ENCODE measurements around the gene MYO5B.

The MYO5B gene

DNA sequence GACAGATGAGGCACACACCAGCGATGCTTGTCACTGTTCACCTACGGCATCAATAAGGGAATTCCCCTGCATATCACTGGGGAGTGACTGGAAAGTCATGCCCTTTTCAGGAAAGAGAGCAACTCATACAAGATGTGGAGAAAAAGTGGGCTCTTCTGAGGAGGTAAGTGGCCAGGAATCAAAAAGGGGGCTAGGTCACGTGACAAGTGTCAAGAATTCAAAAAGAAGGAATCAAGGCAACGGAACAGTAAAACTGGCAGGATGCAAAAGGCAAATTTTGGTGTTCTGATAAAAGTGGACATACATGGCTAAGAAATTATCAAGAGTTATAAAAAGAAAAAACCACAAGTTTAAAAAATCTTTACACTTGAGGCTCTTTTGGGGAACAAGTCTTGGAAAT is 190.9 kb downstream of the MYO5B start:
- no peak for DNase-seq

GRCh38 chr18:50002781-50003180 is 192.2 kb downstream of the MYO5B start:
- no peak for DNase-seq

DNA sequence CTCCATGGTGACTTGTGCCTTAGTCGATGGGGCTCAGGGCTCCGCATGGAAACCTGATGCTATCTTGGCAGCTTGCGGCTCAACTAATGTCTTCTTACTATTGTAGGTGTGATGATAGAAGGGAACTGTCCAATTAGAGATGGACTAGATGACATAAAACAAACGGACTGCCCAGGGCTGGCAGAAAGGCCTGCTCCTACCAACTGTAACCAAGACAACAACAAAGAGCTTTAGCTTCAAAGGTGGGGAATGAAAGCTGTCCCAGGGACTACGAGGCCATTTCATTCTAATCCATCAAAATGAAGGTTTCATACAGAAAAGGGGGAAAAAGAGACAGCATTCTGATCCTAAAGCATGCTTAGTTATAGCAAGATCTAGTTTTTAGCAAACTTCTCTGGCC is 194.7 kb downstream of the MYO5B start:
- DNase-seq: no peak

GRCh38 chr18:49999128-49999527 is 195.8 kb downstream of the MYO5B start:
- DNase-seq: no peak

GRCh38 chr18:49997558-49997957 is 197.4 kb downstream of the MYO5B start:
- no peak for DNase-seq

DNA sequence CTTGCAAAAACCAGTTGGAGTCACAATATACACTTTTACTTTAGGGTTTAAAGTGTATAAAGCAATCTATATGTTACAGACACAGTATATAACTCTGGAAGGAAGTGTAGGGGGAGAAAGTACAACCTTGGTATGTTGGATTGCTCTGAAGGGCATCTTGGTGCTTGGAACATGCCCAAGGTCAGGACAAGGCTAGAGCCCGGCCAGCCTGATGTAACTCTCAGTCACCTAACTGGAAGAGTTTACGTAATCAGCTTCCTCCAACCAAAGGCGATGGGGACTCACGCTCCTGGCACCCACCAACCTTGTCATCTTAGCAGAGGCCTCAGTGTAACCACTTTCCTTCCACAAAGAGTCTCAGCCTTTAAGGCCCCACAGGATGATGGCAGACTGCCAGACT is 200.5 kb downstream of the MYO5B start:
- no peak for DNase-seq

DNA sequence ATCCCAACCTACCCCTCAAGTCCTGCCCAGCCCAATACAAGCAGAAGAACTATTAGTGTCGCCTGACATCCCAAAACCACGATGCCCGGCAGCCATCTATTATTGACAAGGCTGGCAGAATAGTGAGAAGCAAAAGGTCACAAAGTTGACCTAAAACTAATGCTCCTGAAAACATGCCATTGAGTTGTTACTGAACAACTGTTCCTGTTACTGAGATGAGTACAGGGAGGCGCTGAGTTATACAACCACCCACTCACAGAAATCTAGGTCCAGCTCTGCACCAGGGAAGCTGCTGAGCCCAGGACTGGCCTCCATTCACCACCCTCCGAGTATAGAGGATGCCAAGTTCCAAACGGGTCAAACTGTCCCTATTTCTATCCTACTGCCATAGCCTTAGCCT is 201.6 kb downstream of the MYO5B start:
- no peak for DNase-seq

- no peak for DNase-seq
These were observed 206.2 kb downstream of the MYO5B start for GRCh38 chr18:49988733-49989132.

DNA sequence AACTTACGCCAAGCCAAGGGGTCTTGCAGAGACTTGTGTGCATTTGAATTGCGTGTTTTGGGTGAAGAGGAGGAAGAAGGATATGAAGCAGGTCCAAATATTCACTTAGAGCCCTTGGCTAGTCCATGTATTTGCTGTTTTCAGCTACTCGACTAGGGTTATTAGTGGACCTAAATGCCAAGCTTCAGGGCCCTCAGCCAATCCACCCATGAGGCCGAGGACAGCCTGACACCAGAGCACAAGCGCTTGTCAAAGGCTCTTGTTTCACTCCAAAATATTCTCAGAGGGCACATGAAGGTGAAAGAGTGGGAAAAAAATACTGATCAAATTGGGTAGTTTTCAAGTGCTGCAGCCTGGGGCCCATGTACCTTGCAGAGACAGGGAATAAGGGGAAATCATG is 206.8 kb downstream of the MYO5B start:
- no peak for DNase-seq

DNA sequence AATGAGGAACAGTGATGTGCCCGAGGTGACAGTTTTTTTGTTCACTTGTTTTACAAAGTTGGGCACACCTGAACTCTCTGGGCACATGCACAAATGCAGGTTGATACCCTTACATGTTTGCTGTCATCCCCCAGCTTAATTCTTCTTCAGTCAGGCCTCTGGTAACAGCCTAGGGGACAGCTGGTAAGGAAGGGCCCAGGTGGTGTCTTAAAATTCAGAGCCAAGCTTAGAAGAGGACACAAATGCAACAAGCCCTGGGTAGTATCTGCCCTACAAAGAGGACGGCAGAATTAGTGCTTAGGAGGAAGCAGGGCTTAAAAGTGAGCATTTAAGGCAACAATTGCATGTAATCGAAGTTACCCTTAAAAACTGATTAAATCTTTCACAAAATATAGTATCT is 209.7 kb downstream of the MYO5B start:
- DNase-seq: peak in 1 of 2 experiments; percentile 67

DNA sequence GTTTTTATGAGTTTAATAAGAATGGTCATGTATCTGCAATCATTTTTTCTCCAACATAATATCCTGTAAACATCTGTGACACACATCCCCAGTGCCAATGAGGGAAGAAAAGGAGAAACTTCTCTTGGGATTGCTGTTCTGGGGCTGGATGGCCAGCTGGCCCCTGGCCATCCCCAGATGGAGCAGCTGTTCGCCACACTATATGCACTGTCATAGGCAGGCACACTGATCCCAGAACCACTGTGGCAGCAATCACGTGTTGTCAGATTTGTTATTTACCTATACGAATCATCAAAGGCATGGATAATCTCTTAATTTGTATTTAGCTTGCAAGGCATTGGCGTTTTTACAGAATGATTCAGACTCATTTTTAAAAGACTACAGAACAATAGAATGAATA is 214.1 kb downstream of the MYO5B start:
- peak in 1 of 2 experiments; percentile 79 for DNase-seq

GRCh38 chr18:49976795-49977560 is 218.0 kb downstream of the MYO5B start:
- peak; percentile 38 to 81 for DNase-seq

GRCh38 chr18:49976001-49976400 is 218.9 kb downstream of the MYO5B start:
- no peak for DNase-seq

- DNase-seq: no peak
These were observed 220.9 kb downstream of the MYO5B start for GRCh38 chr18:49974079-49974478.

DNA sequence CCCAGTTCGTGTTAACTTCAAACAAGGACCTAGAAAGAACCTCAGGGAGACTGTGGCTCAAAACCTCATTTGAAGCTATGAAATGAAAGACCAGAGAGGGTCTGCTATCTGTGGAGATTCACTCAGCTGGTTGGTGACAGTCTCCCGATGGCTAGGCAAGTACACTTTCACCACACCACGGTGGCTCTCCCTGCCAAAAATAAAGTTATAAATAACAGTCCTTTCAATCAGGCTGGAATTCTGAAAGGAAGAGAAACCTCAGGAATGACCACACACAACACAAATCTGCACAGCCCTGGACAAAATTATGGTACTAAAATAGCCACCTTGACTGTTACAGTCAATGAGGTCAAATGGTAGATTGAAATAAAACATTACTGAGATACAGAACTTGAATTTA is 221.4 kb downstream of the MYO5B start:
- no peak for DNase-seq

DNA sequence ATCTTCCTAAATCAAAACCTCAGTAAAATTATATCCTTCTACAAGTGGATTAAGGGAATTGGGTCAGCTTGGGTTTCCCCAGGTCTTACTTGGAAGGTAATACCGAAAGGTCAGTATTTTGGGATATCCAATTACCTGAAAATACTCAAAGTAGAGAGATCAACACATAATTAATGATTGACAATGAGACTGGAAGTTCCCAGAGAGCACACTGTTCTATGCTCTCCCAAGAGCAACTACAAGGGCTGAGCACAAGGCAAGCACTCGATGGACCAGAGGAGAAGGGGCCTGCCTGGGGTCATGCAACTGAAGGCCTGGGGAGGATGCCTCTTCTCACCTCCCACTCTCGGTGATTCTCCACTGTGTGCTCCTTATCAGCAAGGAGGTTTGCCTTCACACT is 222.4 kb downstream of the MYO5B start:
- DNase-seq: no peak

DNA sequence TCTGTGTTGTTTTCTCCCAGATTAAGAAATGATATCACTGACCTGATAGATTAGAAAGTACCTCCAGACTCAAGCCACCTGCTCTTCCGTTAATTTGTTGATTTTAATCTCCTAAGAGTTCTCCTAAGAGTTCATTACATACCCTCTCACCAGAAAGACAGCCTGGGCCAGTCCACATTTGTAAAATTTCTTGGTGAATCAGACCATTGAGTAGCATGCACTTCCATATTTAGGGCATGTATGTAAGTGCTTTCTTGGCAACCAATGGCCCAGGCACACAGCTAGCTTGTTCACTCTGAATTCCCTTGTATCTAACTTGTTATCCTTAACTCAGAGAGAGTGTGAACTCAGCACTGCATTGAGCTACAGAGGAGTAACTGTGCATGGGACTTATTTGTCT is 223.5 kb downstream of the MYO5B start:
- peak; percentile 31 to 74 for DNase-seq

- DNase-seq: no peak
These were observed 224.6 kb downstream of the MYO5B start for GRCh38 chr18:49970319-49970718.

GRCh38 chr18:49968644-49969309 is 226.2 kb downstream of the MYO5B start:
- DNase-seq: no peak

- no peak for DNase-seq
These were observed 227.2 kb downstream of the MYO5B start for GRCh38 chr18:49967636-49968313.

DNA sequence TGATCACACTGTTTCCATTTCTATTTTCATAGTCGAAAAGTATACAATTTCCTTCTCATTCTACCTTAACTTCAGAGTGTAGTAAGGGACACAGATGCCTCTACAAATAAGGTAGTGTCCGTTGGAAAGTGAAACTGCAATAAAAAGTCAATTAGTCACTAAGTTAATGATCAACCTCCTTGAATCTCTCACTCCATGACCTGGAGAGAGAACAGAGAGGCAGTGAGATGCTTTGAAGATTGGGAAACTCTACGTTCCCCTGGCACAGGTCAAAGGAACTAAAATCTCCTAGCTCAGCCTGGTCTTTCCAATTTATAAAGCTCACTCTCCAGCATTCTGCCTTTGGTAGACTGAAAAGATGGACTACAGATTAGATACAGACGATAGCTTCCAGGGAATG is 227.8 kb downstream of the MYO5B start:
- no peak for DNase-seq

DNA sequence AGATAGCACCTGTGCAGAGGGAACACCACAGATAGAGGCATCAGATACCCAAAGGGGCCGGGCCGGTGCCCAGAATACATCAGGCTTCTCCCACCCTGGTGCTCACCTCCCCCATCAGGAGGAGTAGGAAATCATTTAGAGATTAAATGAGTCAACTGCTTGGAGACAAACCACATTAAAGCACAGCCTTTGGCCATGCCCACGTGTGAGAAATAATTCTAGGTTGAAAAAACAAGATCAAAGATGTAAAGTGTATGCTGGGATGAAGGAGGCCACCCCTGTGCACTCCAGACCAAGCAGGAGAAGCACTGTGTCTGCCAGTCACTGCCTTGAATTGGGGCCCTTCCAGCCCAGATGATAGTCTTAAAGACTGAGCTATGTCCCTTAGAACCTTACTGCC is 228.9 kb downstream of the MYO5B start:
- no peak for DNase-seq

GRCh38 chr18:49963217-49963616 is 231.7 kb downstream of the MYO5B start:
- DNase-seq: no peak

DNA sequence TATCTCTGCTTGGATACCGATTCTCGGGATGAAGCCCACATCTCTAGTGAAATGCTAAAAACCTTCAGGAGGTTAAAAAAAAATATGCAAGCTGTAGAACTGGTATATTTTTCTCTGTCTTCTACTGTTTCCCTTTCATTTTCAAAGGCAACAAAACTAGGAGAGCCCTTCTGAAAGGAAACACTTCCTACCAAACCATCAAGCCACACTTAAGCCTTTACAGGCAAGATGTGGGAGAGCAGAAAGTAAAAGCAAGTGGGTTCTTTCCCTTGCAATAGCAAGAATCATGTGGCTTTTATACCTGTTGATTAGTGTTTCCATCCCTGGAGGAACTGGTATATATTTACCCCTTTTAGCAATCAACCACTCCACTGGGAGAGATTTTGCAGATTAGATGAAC is 233.7 kb downstream of the MYO5B start:
- no peak for DNase-seq

Measured in NCI-H524 (cell line).